ENCODE measurements around the gene HDDC3.

The HDDC3 gene

DNA sequence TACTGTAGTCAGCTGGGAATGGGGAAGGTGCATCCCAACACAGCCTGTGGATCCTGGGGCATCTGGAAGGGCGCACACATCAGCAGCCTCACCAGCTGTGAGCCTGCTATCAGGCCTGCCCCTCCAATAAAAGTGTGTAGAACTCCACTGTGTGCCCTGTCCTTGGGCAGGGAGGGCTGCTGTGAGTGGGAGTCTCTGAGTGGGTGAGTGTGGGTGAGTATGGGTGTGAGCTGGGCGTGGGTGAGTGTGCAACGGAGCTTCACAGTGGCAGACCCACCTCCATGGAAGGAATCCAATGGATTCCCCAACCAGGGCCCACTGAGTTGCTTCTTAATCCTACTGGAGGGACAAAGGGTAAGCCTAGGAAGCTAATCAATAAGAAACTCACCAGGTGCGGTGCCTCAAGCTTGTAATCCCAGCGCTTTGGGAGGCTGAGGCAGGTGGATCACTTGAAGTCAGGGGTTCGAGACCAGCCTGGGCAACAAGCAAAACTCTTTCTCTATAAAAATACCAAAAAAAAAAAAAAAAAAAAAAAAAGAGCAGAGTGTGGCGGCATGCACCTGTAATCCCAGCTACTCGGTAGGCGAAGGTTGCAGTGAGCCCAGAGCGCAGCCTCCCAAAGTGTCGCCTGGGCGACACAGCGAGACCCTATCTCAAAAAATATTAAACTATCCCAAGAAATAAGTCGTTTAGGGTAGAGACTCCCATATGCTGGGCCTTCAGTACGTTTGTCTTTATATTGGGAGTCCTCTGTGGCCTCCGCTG is 21.8 kb upstream of the HDDC3 start:
- DNase-seq (ENCODE audit: low read depth in 2 of 2): no peak

DNA sequence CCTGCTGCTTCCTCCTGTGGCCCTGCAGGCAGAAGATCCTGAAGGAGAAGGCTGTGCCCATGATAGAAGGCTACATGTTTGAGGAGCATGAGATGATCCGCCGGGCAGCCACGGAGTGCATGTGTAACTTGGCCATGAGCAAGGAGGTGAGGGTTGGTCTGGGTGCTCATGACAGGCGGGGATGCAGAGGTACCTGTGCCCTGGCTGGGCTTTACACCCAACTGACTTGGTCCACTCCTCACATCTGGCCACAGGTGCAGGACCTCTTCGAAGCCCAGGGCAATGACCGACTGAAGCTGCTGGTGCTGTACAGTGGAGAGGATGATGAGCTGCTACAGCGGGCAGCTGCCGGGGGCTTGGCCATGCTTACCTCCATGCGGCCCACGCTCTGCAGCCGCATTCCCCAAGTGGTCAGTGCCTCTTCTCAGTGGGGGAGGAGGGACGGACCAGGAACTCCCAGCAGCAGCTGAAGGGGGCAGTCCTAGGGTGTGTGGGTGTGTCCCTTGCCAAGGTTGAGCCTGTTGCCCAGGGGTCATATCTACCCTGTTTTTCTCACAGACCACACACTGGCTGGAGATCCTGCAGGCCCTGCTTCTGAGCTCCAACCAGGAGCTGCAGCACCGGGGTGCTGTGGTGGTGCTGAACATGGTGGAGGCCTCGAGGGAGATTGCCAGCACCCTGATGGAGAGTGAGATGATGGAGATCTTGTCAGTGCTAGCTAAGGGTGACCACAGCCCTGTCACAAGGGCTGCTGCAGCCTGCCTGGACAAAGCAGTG is 20.7 kb upstream of the HDDC3 start:
- DNase-seq (ENCODE audit: low read depth in 2 of 2): no peak

DNA sequence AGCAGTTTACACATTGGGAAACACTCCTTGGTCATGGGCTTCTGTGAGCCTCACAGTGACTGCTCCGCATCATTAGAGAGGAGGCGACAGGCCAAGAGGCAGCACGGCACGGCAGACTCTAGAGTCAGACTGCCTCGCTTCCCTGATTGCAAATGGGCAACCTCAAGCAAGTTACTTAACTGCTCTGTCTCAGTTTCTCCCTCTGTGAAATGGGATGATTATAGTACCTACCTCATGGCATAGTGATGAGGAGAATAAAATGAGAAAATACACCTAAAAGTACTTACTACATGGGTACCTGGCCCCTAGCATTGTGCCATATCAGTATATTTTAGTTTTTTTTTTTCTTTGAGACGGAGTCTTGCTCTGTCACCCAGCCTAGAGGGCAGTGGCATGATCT is 18.3 kb upstream of the HDDC3 start:
- DNase-seq (ENCODE audit: low read depth in 2 of 2): no peak

DNA sequence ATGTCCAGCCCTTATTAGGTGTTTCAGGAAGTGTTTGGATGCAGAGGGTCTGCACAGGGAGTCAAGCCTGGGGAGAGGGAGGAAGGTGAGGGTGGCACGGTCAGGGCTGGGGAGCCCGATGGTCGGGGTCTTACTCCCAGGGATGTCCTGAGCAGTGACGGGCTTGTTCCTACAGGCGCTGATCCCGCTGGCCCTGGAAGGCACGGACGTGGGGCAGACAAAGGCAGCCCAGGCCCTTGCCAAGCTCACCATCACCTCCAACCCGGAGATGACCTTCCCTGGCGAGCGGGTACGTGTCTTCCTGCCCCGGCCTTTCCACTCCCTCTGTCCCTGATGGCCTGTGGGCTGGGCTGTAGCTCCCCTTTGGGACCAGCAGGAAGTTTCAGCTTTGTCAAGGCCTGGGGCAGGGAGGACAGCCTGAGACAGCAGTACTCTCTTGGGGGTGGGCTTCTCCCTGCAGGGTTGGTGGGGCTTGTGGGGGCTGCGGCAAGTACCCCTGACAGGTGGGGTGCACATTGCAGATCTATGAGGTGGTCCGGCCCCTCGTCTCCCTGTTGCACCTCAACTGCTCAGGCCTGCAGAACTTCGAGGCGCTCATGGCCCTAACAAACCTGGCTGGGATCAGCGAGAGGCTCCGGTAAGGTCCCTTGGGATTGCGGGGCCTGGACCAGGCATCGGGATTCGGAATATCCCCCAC is 17.8 kb upstream of the HDDC3 start:
- no peak for DNase-seq (ENCODE audit: low read depth in 2 of 2)

DNA sequence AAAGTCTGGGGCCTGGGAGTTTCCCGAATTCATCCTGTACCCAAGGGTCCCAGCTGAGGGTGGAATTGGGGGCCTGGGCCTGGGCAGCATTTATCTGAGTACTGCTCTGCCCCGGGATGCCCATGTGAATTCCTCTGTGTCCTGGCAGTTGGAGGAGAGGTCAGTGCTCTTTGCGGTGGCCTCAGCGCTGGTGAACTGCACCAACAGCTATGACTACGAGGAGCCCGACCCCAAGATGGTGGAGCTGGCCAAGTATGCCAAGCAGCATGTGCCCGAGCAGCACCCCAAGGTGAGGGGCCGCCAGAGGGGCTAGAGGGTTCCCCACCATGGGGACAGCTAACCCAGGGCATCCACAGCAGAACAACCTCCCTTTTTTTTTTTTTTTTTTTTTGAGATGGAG is 16.2 kb upstream of the HDDC3 start:
- DNase-seq (ENCODE audit: low read depth in 2 of 2): no peak

DNA sequence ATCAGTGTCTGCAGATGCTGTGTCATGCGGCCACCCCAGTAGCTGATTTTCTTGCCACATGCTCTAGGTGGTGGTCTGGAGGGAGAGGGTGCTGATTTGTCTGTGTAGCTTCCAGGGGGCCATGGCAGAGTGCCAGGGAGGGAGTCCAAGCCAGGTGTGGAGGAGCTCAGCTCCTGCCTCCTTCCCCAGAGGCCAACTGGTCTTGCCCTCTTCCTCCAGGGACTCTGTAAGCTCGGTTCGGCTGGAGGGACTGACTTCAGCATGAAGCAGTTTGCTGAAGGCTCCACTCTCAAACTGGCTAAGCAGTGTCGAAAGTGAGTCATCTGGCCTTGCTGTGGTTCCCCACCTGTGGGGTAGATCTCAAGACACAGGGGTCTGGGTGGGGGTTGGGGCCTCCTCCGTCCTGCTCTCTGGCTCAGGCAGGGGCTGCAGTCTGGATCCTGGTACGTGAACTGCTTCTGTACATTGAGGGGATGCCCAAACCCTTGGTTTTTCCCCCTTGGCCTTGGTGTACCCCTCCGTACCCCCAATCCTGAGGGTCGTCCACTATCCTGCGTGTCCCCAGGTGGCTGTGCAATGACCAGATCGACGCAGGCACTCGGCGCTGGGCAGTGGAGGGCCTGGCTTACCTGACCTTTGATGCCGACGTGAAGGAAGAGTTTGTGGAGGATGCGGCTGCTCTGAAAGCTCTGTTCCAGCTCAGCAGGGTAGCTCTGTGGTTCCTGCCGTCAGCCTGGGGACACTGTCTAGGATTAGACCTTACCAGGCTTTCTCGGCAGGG is 15.4 kb upstream of the HDDC3 start:
- DNase-seq (ENCODE audit: low read depth in 2 of 2): no peak

DNA sequence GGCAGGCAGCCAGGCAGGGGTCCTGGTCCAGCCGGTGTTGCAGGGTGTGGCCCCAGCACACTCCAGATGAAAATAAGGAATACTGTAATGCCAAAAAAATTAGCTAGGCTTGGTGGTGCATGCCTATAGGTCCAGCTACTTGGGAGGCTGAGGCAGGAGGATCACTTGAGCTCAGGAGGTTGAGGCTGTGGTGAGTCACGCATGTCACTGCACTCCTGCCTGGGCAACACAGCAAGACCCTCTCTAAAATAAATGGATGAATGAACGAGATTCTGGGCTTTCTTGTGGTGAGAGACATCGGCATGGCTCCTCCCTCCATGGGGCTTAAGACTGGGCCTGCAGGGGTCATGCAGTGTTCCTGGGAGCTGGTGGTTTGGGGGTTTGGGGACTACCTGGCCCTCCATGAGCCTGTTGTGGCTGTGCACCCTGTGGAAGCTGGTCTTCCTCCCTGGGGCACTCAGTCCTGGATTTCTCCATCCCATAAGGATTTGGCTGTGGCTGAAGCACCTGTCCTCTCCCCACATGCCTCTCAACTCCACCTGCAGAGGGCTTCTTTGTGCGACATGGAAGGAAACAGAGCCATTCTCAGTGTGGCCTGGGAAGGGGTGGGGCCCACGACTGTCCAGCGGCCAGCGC is 14.7 kb upstream of the HDDC3 start:
- no peak for DNase-seq (ENCODE audit: low read depth in 2 of 2)

DNA sequence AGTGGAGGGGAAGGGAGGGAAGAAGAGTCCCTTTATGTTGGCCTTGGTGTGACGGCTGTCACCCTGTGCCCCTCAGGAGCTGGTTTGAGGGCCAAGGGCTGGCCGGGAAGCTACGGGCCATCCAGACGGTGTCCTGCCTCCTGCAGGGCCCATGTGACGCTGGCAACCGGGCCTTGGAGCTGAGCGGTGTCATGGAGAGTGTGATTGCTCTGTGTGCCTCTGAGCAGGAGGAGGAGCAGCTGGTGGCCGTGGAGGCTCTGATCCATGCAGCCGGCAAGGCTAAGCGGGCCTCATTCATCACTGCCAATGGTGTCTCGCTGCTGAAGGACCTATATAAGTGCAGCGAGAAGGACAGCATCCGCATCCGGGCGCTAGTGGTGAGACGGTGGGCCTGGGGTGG is 14.2 kb upstream of the HDDC3 start:
- no peak for DNase-seq (ENCODE audit: low read depth in 2 of 2)

DNA sequence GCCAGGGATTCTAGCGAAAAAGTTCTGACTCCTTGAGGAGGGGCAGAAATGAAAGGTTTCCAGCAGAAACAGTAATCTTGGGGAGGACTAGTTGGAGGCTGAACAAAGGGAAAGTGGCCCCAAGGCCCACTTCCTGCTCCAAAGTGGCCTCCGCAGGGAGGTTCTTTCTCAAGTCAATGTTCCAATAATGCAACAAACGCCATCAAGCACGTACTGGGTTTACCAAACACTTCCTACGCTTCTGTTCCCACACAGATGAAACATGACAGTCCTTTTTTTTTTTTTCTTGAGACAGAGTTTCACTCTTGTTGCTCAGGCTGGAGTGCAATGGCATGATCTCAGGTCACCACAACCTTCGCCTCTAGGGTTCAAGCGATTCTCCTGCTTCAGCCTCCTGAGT is 12.7 kb upstream of the HDDC3 start:
- no peak for DNase-seq (ENCODE audit: low read depth in 2 of 2)

DNA sequence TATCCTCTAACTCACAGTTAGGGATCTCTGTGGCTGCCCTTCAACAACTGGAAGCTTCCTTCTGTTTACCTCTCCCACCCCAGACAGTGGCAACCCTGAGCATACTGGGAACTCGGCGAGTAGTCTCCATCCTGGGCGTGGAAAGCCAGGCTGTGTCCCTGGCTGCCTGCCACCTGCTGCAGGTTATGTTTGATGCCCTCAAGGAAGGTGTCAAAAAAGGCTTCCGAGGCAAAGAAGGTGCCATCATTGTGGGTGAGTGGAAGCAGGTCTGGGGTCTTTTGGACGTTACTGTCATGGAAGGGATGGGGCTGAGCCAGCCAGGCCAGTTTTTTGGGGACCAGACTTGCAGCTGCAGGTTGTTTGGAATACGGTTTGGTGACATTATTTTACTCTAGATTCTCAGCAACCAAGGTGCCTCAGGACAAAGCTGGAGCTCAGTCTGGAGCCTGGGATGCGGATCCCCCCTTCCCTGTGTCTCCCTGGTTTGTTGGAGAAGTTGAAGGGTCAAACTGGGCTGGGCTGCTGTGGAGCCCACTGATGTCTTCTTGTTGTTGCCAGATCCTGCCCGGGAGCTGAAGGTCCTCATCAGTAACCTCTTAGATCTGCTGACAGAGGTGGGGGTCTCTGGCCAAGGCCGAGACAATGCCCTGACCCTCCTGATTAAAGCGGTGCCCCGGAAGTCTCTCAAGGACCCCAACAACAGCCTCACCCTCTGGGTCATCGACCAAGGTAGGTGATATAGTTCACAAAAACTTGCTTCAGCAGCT is 10.2 kb upstream of the HDDC3 start:
- no peak for DNase-seq (ENCODE audit: low read depth in 2 of 2)

DNA sequence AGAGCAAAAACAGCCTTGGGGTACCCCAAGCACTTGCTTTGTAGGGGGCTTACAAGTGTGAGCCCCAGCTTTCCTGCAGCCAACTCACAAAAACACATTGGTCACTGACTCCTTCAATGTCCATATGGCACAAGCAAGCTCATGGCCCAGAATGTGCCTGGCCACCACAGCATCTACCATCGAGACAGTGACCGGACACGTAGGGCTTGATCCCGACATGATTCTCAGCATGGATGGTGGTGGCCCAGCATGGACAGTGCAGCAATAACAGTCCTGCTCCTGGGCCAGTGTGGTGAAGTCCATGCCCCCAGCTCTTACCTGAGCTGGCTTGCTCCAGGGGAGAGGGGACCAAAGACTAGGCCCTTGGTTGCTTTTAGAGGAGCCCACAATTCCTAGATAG is 8.7 kb upstream of the HDDC3 start:
- no peak for DNase-seq (ENCODE audit: low read depth in 2 of 2)

DNA sequence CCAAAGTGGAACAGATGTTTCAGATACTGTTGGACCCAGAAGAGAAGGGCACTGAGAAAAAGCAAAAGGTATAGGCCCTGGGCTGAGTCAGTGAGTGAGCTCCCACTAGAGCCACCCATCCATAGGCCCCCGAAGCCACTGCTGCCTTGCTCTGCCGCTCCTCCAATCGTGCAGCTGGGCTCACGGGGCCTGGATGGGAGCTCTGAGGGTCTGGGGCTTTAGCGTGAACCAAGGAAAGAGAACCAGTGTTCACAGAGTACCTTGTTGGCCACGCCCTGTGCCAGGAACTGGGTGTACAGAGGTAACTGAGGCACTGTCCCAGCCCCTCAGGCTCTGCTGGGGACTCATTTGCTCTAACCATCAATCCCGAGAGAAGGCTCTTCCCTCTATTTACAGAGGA is 7.4 kb upstream of the HDDC3 start:
- DNase-seq (ENCODE audit: low read depth in 2 of 2): no peak

DNA sequence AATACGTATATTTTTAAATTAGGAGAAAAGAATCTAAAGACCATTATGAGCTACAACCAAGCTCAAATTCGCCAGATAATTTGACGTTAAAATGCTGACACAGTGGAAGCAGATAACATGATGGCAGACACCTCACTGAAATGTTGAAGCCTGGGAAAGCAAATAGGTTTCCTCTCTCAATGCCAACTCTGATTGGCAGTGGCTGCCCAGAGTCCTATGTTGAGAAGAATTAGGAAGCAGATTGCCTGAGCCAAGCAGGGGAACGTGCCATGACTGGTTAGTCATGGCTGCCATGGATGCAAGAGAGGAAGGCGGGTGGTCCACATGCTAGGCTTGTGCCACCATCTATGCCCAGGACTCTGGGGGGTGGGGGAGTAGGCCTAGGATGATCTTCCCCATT is 5.9 kb upstream of the HDDC3 start:
- DNase-seq (ENCODE audit: low read depth in 2 of 2): no peak

DNA sequence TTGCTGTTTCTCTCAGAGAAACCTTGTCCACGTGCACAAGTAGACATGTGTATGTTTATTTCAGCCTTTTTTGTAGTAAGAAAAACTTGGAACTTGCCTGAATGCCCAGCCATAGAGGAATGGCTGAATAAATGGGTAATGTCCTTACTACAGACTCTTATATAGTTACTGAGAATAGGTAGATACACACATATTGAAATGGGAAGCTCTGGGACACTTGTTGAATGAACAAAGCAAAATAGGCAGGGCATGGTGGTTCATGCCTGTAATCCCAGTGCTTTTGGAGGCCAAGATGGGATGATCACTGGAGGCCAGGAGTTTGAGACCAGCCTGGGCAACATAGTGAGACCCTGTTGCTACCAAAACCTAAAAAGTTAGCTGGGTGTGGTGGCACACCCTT is 4.5 kb upstream of the HDDC3 start:
- no peak for DNase-seq (ENCODE audit: low read depth in 2 of 2)

DNA sequence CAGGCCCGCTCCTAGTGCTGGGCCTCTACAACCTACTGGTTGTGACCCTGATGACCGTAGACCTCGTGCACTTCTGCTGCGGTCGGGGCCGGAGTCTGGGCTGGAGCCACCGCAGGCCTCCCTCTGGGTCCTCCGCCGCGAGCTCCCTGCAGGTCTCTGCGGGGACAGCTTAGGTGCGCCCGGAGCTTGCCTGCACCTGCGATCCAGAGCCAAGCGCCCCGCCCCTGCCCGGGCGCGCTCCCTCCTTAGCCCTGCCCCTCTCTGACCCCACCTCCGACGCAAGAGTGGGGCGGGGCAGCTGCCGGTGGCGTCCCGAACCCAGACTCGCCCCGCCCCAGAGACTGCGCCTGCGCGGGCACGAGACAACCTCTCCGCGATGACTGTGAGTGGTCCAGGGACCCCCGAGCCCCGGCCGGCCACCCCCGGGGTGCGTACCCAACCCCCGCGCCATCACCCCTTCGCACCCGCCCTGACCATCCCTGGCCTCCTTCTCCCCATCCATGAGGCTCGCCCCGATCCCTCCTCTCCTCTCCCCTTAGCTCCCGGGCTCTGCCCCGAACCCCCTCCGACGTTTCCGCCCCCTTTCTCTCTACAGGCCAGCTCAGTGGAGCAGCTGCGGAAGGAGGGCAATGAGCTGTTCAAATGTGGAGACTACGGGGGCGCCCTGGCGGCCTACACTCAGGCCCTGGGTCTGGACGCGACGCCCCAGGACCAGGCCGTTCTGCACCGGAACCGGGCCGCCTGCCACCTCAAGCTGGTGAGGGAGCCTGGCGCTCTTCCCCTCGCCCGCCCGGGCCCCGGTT is 2.8 kb upstream of the HDDC3 start, which contains the start of gene UNC45A:
Gene UNC45A, plus strand, starts transcription at position 337 of the 803 bp plus-strand sequence. Its CDS starts 40 bp downstream, at position 377.
- peak; percentile 90 to 94 for DNase-seq (ENCODE audit: low read depth in 2 of 2)

DNA sequence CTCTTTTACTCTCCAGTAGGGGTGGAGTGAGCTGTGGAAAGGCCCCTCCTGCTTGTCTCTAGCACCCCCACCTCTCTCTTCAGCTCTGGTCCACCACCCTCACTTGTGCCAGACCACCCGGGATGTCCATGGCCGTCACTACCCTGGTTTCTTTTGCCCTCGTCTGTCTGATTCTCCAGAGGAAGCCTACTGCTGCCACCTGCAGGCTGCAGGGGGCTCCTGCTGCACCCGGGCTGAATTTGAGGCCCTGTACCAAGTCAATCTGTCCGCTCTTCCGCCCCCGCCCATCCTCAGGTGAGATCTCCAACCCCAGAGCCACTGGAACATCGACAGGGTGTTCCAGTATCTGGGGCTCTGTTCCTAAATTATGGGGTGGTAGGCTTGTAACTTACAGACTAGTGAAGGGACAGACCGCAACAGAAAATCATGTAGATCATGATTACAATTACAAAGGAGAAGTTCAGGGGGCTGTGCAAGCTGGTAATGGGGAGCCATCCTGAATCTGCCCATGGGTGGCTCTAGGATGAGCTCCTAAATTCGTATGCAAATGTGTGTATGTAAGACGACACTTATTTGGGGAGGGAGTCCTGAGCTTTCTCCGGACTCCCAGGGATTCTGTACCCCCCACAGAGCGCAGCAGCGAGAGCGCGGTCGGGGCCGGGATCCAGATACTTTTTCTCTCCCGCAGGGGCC is 2.1 kb upstream of the HDDC3 start:
- DNase-seq (ENCODE audit: low read depth in 2 of 2): peak; percentile 73 to 74

DNA sequence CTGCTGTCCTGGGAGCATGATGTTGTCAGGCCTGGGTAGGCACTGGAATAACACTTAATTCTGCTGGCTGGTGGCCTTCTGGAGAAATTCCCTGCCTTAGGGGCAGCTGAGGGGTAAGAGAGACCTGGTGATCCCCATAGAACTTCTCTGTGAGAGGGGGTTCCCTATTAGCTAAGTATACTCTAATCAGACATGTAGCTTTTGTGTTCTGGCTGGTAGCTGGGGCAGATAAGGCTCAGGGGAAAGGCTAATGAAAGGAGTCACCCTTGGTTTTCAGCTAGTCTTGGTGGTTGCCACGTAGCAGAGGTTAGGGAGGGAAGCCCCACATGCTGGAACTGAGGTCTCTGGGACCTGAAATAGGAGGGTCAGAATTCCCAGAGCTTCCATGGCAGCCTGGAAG is 952 bp upstream of the HDDC3 start:
- DNase-seq (ENCODE audit: low read depth in 2 of 2): no peak

DNA sequence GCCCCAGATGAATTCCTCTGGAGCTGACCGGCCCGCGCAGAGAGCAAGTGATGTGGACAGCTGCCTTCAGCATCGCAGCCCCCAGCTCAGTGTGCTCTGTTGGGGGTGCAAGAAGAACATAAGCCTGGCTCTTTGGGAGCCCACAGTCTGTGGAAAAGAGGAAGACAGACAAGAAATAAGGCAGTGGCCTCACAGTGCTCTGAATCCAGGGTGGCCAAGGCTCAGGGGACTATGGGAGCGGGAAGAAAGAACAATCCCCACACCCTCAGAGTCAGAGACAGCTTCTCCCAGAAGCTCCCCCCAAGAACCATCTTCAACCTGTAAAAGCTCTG is 277 bp upstream of the HDDC3 start:
- no peak for DNase-seq (ENCODE audit: low read depth in 2 of 2)

DNA sequence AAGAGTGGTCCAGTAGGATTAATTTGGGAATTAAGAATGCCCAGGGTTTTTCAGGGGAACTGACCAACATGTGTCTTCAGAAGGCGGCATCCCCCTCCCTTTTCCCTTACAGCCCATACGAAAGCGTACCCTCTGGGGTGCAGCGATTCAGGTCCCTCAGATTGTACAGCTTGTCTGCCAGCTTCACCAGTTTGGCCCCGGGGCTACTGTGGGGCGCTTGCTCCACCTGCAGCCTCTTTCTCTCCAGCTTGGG is 848 bp downstream of the HDDC3 start:
- DNase-seq (ENCODE audit: low read depth in 2 of 2): no peak
